Mesenchymal stem cell (in vitro differentiated cells and primary cell): Measurements from ENCODE around the gene GADD45B.
A peak's percentile ranks its signal among the peaks of the same experiment; 100 is the strongest.
"Not testable (repeated sequence)": the region's sequence is repeated elsewhere in the genome, so short reads cannot be mapped to it uniquely, and the experiment has no call there.

Source experiments
- DNase-seq: peaks from one replicate; pipeline ENCODE4 v3.0.0-alpha.2; 2013
- H2AFZ ChIP-seq: one replicate; pipeline ENCODE4 v1.6.1; 2013; ENCODE audit warnings: low read depth, mild to moderate bottlenecking, control low read depth, inconsistent platforms, low read length, moderate library complexity
- H2AK5ac ChIP-seq: 2 replicates; pipeline ENCODE4 v1.6.1; 2013; ENCODE audit warnings: low read length, moderate library complexity, mild to moderate bottlenecking, inconsistent platforms; ENCODE audit not compliant: severe bottlenecking
- H2BK120ac ChIP-seq: one replicate; pipeline ENCODE4 v1.6.1; 2013; ENCODE audit warnings: low read depth, mild to moderate bottlenecking, inconsistent platforms, low read length, moderate library complexity
- H2BK12ac ChIP-seq, 2 experiments: one replicate each; pipeline ENCODE4 v1.6.1; 2013; ENCODE audit warnings: inconsistent platforms in 2 of 2, low read length in 2 of 2, mild to moderate bottlenecking in 2 of 2, moderate library complexity in 2 of 2, control low read depth in 1 of 2
- H2BK15ac ChIP-seq: one replicate; pipeline ENCODE4 v1.6.1; 2013; ENCODE audit warnings: mild to moderate bottlenecking, low read depth, inconsistent platforms; ENCODE audit not compliant: poor library complexity, severe bottlenecking
- H2BK5ac ChIP-seq: 2 replicates; pipeline ENCODE4 v1.6.1; 2013; ENCODE audit warnings: low read depth, mild to moderate bottlenecking, low read length, control low read depth, inconsistent platforms; ENCODE audit not compliant: poor library complexity, severe bottlenecking
- H3K14ac ChIP-seq, 2 experiments: one replicate each; pipeline ENCODE4 v1.6.1; 2013; ENCODE audit warnings: inconsistent platforms in 2 of 2, low read length in 2 of 2, control low read depth in 1 of 2, mild to moderate bottlenecking in 1 of 2, moderate library complexity in 1 of 2
- H3K18ac ChIP-seq, 2 experiments: one replicate each; pipeline ENCODE4 v1.6.1; 2013; ENCODE audit warnings: inconsistent platforms in 2 of 2, low read length in 2 of 2, control low read depth in 1 of 2, low read depth in 1 of 2, mild to moderate bottlenecking in 1 of 2
- H3K23ac ChIP-seq, 2 experiments: one replicate each; pipeline ENCODE4 v1.6.1; 2013; ENCODE audit warnings: inconsistent platforms in 2 of 2, low read length in 2 of 2, mild to moderate bottlenecking in 2 of 2, moderate library complexity in 2 of 2, control low read depth in 1 of 2
- H3K27ac ChIP-seq: 2 replicates; pipeline ENCODE4 v1.5.1; 2013; ENCODE audit warnings: mild to moderate bottlenecking, moderate library complexity, low read length, control low read depth, inconsistent platforms; ENCODE audit not compliant: poor library complexity, severe bottlenecking
- H3K27me3 ChIP-seq, 2 experiments: 2 replicates each; pipeline versions ENCODE4 v1.6.1 to v1.7.0; 2013; ENCODE audit warnings: low read length in 2 of 2, mild to moderate bottlenecking in 2 of 2, moderate library complexity in 2 of 2, control low read depth in 1 of 2, inconsistent platforms in 1 of 2; ENCODE audit not compliant: control insufficient read depth in 1 of 2, insufficient read depth in 1 of 2
- H3K36me3 ChIP-seq, 2 experiments: 2 replicates each; pipeline versions ENCODE4 v1.6.1 to v1.7.0; 2013; ENCODE audit warnings: low read length in 2 of 2, control low read depth in 1 of 2, inconsistent platforms in 1 of 2, low read depth in 1 of 2, mild to moderate bottlenecking in 1 of 2; ENCODE audit not compliant: insufficient read depth in 2 of 2, control insufficient read depth in 1 of 2
- H3K4ac ChIP-seq, 2 experiments: one replicate each; pipeline ENCODE4 v1.6.1; 2013; ENCODE audit warnings: inconsistent platforms in 2 of 2, low read length in 2 of 2, mild to moderate bottlenecking in 2 of 2, moderate library complexity in 2 of 2, control low read depth in 1 of 2, low read depth in 1 of 2
- H3K4me1 ChIP-seq: 2 replicates; pipeline ENCODE4 v1.6.1; 2013; ENCODE audit warnings: low read depth, low read length, control low read depth; ENCODE audit not compliant: control insufficient read depth, insufficient read depth
- H3K4me2 ChIP-seq: 2 replicates; pipeline ENCODE4 v1.6.1; 2013; ENCODE audit warnings: low read length, mild to moderate bottlenecking, inconsistent platforms; ENCODE audit not compliant: poor library complexity, severe bottlenecking
- H3K4me3 ChIP-seq, 2 experiments: 2 replicates each; pipeline versions ENCODE4 v1.5.1 to v1.7.0; 2013; ENCODE audit warnings: low read length in 2 of 2, mild to moderate bottlenecking in 2 of 2, control low read depth in 1 of 2, low read depth in 1 of 2; ENCODE audit not compliant: insufficient read depth in 1 of 2
- H3K79me1 ChIP-seq: replicated peaks from 2 replicates; pipeline ENCODE4 v1.6.1; 2013; ENCODE audit warnings: mild to moderate bottlenecking, control low read depth, low read length, inconsistent platforms; ENCODE audit not compliant: poor library complexity, severe bottlenecking
- H3K9ac ChIP-seq: 2 replicates; pipeline ENCODE4 v1.7.0; 2013; ENCODE audit warnings: mild to moderate bottlenecking, low read length, moderate library complexity
- H3K9me3 ChIP-seq: 2 replicates; pipeline ENCODE4 v1.7.0; 2013; ENCODE audit warnings: mild to moderate bottlenecking, low read length; ENCODE audit not compliant: control insufficient read depth
- H4K8ac ChIP-seq: one replicate; pipeline ENCODE4 v1.6.1; 2013; ENCODE audit warnings: inconsistent platforms, mild to moderate bottlenecking, low read length, moderate library complexity
- H4K91ac ChIP-seq: one replicate; pipeline ENCODE4 v1.6.1; 2013; ENCODE audit warnings: mild to moderate bottlenecking, low read length, inconsistent platforms
- WGBS: methylation state at CpG from one replicate; pipeline ENCODE4 v1.1.7; 2013; ENCODE audit warnings: mixed read lengths; 5-methylcytosine and 5-hydroxymethylcytosine counted together

Gene GADD45B

GRCh38 chr19:2500156-2500555 is 24.2 kb downstream of the GADD45B start:
- no peak overlapping the region for H3K9ac ChIP-seq
- DNase-seq, result no peak
- H3K23ac ChIP-seq, result no peak overlapping the region
- no peak overlapping the region for H3K14ac ChIP-seq
- no peaks in the 10 kb centered on the region for H3K9me3 ChIP-seq
- H4K8ac ChIP-seq, result no peak overlapping the region
- H4K91ac ChIP-seq, result no peak overlapping the region
- no peaks in the 10 kb centered on the region for H3K27me3 ChIP-seq
- no peak overlapping the region for H3K4me3 ChIP-seq
- 96% methylated on average over 13 of the region's 13 CpGs for WGBS
- no peak overlapping the region for H2AFZ ChIP-seq
- H2BK12ac ChIP-seq, result peak overlapping the region; percentile 32 to 38
- no peak overlapping the region for H3K27ac ChIP-seq
- no peak overlapping the region for H3K4me2 ChIP-seq
- no peak overlapping the region for H3K18ac ChIP-seq
- no peaks in the 10 kb centered on the region for H3K79me1 ChIP-seq
- H2BK15ac ChIP-seq, result no peak overlapping the region
- no peak overlapping the region for H2AK5ac ChIP-seq
- no peak overlapping the region for H3K4ac ChIP-seq
- H3K36me3 ChIP-seq, result no peaks in the 10 kb centered on the region
- no peak overlapping the region for H2BK5ac ChIP-seq
- peaks cover 25% of the 10 kb centered on the region for H3K4me1 ChIP-seq
- no peak overlapping the region for H2BK120ac ChIP-seq

- no peak for DNase-seq
- no peak overlapping the region for H3K18ac ChIP-seq
These were observed 24.9 kb downstream of the GADD45B start for GRCh38 chr19:2500841-2501261.

GRCh38 chr19:2503521-2504109 is 27.7 kb downstream of the GADD45B start:
- Histone ChIP-seq H3K79me1 (no peaks in the 10 kb centered on the region), H2BK15ac (no peak overlapping the region), H2BK120ac (no peak overlapping the region)

More at GRCh38 chr19:2500841-2501261, 24.9 kb downstream of the GADD45B start:
- Histone ChIP-seq H3K79me1 (no peaks in the 10 kb centered on the region), H3K9ac (no peak overlapping the region), H2BK15ac (no peak overlapping the region), H3K4me1 (peaks cover 18% of the 10 kb centered on the region), H2AFZ (no peak overlapping the region), H3K4me2 (no peak overlapping the region), H2BK12ac (peak overlapping the region in 1 of 2 experiments; percentile 57), H4K91ac (no peak overlapping the region), H4K8ac (no peak overlapping the region), H2AK5ac (no peak overlapping the region), H3K14ac (no peak overlapping the region), H3K36me3 (no peaks in the 10 kb centered on the region), H3K9me3 (no peaks in the 10 kb centered on the region), H3K4me3 (no peak overlapping the region), H3K4ac (no peak overlapping the region), H3K27ac (no peak overlapping the region), H2BK120ac (no peak overlapping the region), H3K23ac (no peak overlapping the region), H3K27me3 (no peaks in the 10 kb centered on the region), H2BK5ac (no peak overlapping the region)
- WGBS, result 85% methylated on average over 12 of the region's 12 CpGs

GRCh38 chr19:2506656-2507055 is 30.7 kb downstream of the GADD45B start:
- H3K23ac ChIP-seq, H2BK5ac ChIP-seq, H2BK12ac ChIP-seq, H2BK15ac ChIP-seq, H4K8ac ChIP-seq, H2AK5ac ChIP-seq, H3K4me2 ChIP-seq, H2BK120ac ChIP-seq, H3K9ac ChIP-seq, H3K14ac ChIP-seq, H3K4ac ChIP-seq, H3K27ac ChIP-seq, H3K9me3 ChIP-seq, H3K4me3 ChIP-seq, H2AFZ ChIP-seq, H3K79me1 ChIP-seq, H3K36me3 ChIP-seq, H4K91ac ChIP-seq, H3K27me3 ChIP-seq, H3K18ac ChIP-seq, DNase-seq: not testable (repeated sequence)
- peaks cover 11% of the 10 kb centered on the region for H3K4me1 ChIP-seq
- 93% methylated on average over 5 of the region's 8 CpGs for WGBS

More at GRCh38 chr19:2503521-2504109, 27.7 kb downstream of the GADD45B start:
- no peak overlapping the region for H2BK5ac ChIP-seq
- DNase-seq, result peak; percentile 77
- peak overlapping the region; percentile 73 for H4K91ac ChIP-seq
- H2AK5ac ChIP-seq, result peak overlapping the region; percentile 20
- H3K23ac ChIP-seq, result no peak overlapping the region
- no peaks in the 10 kb centered on the region for H3K27me3 ChIP-seq
- H3K4me1 ChIP-seq, result peaks cover 18% of the 10 kb centered on the region
- H2AFZ ChIP-seq, result no peak overlapping the region
- peak overlapping the region in 1 of 2 experiments; percentile 51 for H2BK12ac ChIP-seq
- 32% methylated on average over 21 of the region's 21 CpGs for WGBS
- peak overlapping the region; percentile 16 for H4K8ac ChIP-seq
- H3K4me3 ChIP-seq, result no peak overlapping the region
- no peaks in the 10 kb centered on the region for H3K36me3 ChIP-seq
- peak overlapping the region in 1 of 2 experiments; percentile 59 for H3K18ac ChIP-seq
- no peak overlapping the region for H3K4me2 ChIP-seq
- no peak overlapping the region for H3K27ac ChIP-seq
- H3K4ac ChIP-seq, result peak overlapping the region; percentile 2 to 47
- peak overlapping the region; percentile 75 for H3K9ac ChIP-seq
- H3K9me3 ChIP-seq, result no peaks in the 10 kb centered on the region
- no peak overlapping the region for H3K14ac ChIP-seq
